HG03571 (cell line): ENCODE results near the gene AGAP1.
"Not testable (repeated sequence)": the region's sequence is repeated elsewhere in the genome, so short reads cannot be mapped to it uniquely, and the experiment has no call there.

Experiments
- ATAC-seq: cut with Tn5 transposase; IDR thresholded peaks from one replicate; pipeline ENCODE4 v1.9.1; 2021; ENCODE audit not compliant: unreplicated experiment

Gene AGAP1

DNA sequence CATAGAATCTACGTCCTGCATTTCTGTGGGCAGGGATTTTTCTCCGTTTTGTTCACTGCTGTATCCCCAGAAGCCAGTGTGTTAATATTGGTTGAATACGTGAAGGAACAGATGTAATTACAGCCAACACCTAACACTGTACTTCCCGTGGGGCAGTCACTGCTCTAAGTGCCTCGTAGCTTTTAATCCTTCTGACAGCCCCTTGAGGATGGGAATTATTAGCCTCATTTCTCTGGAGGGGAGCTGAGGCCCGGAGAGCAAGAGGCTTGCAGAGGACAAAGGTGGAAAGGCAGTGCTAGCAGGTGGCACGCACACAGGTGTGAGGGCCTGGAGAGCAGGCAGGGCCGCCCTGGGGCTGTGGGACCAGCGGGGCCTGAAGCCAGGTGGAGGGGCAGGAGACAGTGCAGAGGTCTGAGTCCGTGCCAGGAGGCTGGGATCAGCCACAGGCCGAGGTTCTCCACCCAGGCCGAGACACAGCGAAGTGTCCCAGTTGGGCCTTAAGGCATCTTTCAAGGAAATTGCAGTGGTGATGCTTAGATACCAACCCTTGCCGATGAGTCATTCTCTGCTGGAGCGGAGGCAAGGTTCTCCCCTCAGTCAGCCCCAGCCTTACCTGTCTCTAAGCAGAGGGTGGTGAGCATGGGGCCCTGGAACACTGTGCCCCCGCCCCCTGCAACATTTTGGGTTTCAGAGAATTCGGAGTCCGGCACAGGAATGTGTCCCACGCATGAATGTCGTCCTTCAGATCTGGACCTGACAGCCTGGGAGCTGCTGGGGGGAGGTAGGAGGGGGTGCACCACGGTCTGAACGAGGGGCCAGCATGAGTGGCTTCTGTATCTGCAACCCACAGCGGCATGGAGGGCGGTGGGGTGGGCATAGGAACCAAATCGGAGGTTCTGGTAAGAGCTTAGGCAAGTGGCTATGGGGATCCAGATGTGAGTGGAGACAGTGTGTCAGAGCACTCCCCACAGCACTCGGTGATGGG, 551.7 kb downstream of the AGAP1 start:
- ATAC-seq, result no peak

DNA sequence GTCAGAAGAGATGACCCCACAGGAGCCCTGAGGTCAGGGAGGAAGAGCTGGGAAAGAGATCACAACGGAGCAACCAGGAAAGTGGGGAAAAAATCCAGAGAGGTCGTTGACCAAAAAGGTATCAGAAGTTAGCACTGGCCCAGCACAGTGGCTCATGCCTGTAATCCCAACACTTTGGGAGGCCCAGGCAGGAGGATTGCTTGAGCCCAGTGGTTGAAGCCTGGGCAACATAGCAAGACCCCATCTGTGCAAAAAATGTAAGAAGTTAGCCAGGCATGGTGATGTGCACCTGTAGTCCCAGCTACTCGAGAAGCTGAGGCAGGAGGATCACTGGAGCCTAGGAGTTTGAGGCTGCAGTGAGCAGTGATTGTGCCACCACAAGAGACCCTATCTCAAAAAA, 552.9 kb downstream of the AGAP1 start:
- no peak for ATAC-seq

DNA sequence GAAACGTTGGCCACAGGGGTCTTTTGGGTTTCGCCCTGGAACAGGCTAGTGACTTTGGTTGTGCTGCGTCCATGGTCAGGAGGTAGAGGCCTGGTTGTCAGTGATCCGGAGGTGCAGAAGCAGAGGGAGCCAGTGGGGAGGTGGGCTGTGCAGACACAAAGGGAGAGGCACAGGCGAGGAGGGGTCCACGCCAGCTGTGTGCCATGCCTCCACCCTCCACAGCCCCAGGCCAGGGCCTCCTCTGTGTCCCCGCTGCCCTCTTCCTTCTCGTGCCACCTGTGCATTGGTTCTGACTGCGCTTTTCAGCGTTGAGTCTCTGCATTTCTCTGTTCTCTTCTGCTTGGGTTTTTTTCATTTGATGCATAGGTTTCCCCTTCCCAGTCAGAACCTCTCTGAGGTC, 553.3 kb downstream of the AGAP1 start:
- no peak for ATAC-seq

DNA sequence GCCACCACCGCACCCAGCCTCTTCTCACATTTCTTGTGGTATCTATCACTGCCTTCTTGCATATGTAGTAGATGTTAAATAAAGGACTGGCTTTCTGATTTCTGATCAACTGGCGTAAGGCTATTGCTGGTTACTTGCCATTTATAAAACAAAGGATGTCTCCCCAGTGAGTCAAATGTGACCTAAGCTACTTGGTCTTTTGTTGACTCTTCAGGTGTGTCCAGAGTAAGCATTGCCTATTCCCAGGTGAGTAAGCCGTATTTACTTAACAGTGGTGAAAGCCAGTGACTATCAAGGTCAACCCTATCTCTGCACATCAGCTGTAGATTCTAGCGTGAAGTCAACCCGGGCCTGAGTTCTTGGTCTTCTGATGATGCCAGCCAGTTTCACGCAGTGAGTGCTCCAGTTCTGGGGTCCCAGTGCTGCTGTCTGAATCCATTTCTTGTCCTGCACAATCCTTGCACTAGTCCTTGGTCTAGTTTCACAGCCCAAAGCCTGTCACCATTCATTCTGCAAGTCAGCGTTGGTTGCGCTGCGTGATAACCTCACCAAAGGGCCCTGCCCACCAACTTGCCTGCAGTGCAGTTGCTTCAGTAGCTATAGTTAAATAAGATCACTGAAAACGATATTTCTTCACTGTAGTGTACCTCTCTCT, 554.2 kb downstream of the AGAP1 start:
- no peak for ATAC-seq

DNA sequence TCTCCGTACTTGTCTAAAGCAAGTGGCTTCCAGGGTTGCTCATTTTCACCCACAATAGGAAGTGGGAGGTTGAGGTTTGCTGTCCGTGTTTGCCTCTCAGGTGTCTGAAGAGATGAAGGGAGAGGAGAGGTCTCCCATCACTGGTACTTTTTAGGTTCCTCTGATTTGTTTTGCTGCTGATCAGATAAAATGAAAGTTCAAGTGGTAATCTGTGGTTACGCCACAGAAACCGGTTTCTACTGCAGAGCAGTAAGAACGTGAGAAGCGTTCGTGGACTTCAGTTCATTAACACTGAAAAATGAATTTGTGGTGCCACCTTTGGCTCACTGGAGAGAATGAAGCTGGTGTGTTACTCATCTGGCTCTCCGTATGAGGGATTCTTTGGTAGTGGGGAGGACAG, 556.1 kb downstream of the AGAP1 start:
- ATAC-seq, result no peak

DNA sequence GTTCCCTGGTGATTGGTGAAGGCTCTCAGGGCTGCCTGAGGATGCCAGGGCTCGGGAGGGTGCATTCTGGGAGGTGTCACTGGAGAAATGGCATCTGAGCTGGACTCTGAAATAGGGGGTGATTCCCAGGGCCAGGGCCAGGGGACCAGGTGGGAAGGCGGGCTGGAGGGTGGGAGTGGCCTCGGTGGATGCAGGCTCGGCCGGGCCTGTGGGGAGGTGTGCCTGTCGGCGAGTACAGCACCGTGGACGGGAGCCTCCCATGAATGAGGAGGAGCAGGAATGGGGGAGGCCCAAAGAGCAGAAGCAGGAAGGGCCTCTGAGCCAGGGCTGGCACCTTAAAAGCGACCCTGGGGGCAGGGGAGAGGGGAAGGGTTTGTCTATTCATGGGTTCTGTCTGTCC, 557.5 kb downstream of the AGAP1 start:
- ATAC-seq, result no peak

DNA sequence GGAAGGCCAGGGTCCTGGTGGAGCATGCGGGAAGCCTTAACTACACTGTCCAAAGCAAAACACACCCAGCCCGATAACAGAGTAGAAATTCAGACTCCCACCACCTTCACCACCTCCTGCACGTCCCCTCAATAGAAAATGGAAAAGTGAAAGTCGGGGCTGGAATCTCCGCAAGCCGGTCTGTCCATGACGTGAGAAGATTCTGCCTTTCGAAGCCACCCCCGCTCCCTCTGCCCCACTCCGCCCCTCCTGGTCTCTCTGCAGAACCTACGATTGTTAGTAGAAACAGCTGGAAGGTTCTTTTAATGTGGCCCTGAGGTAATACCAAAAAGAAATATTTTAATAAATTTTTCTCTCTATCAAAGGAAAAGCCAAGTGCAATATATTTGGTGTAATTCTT, 558.0 kb downstream of the AGAP1 start:
- no peak for ATAC-seq

DNA sequence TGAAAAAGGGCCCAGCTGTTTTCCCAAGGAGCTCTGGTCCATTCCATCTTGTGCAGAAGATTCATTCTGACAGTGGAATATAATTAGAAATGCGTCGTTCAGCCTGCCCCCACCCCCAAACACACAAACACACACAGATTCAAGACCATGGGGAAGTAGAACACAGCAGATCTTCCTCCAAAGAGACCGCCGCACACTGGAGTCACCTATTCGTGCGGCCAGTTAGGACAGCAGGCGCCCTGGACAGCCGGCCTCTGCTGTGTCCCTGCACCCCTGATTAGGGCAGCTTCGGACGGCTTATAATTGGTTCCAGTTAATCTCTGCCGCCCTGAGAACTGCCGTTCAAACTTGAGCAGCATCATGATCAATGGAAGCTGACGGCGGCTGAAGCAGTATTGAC, 558.4 kb downstream of the AGAP1 start:
- ATAC-seq, result no peak

DNA sequence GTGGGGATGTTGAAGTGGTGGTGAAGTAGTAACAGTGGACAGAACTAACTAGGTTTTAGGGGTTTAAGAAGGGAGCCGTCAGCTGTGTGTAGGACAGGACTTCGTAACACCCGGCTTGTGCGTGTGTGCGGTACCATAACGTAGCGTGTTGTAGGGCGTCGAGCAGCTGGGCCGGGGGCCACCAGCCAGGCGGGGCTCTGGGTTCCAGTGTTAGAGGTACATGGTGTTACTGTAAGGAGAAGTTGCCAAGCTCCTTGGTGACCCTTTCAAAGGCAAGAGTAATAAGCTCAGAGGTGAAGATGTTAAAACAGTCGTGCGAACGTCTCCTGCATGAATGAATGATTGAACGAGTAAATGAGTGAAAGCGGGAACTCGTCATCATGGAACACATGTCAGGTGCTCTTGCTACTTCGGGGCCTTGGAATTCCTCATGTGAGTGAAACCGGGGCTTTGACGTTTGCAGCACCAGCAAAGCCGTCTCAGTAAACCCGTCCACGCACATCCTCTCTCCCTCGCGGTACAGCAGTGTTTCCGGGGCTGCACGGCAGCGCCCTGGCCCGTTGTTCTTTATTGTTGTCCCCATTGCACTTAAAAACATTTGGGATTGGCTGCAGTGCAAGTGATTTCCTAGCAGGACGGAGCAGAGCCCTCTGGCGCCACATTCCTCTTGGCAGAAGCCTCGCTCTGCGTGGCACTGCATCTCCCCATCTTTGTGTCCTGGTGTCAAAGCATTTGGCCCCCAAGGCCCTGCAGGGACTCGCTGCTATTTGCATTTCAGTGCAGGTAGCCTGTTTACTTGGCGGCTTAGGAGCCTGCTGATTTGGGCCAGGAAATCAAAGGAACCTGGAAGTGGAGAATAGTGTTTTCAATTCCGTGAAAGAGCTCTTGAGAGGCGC, 559.3 kb downstream of the AGAP1 start:
- ATAC-seq, result no peak

DNA sequence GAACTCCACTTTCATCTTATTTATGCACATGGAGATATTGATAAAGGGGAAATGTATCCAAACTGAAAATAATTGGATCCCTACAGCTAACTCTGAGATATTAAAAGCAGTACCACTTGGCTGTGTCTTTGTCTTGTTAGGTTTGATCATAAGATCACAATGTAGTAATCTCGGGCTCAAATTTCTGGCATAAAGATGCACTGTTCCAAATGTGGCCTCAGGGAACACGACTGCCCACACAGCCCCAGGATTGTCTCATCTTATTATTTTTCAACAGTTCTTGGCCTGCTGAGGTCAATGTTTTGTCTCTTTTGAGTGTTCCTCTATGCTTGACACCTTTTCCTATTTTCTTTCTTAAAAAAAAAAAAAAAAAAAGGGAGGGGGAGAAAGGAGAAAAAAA, 560.3 kb downstream of the AGAP1 start:
- ATAC-seq, result no peak

DNA sequence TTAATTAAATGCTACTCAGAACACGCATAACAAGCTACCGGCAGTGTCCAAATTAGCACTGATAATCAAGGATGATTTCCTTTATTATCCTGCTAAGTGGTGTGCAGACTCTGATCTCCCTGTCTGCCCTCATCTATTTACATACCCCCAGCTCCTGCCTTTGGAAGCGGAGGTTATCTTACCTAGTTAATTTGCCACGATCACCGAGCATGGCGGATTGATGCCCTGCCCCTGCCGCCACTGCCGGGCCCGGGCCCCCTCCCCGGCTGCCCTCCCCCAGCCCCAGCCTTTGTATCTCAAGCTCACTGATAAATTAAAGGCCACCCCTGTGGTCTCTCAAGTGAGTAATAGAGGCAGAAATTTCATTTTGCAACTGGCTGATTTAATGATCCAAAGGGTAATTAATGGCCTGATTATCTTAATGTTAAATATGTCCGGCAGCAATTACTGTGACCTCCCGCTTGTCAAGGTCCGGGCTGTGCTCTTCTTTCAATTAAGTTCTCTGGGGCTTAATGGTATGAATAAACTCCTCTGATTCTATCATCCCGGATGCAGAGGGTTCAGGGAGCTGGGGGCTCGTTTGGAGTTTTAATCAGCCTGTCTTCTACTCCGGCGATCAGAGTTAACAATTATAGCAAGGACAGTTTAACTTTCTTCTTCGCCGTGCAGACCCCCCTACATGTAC, 560.9 kb downstream of the AGAP1 start:
- no peak for ATAC-seq

DNA sequence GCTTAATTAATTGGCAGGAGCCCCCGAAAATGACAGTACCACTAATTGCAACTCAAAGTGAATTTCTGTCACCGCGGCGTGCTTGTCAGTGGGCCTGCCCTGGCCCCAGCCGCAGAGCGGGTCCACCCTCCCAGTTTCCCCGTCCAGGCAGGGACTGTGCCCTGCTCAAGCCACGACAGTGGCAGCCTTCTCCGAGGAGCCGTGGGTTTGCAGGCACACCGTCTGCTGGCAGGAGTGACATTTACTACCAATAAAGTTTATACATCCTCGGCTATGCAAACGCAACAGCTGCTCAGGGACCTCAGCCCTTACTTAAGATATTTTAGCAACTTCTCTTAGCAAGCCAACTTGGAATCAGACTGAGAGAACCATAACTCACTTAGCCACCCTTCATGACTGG, 561.6 kb downstream of the AGAP1 start:
- ATAC-seq, result no peak

DNA sequence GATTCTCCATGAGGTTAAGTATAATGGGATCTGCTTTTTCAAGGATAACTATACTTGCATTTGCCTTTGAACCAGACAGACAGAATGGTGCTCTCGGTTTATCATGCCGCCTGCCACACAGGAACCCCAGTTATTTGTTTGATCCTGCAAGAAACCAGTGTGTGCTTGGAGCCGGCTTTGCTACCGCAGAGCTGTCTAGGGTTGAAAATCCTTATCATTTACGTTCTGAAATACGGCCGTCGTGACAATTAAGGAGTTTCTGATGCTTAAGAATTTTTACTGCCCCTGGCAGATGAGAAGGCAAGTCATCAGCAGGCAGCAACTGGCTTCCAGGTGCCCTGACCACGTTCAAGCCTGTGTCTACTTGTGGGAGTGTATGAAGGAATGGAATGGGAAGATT, 562.3 kb downstream of the AGAP1 start:
- no peak for ATAC-seq

DNA sequence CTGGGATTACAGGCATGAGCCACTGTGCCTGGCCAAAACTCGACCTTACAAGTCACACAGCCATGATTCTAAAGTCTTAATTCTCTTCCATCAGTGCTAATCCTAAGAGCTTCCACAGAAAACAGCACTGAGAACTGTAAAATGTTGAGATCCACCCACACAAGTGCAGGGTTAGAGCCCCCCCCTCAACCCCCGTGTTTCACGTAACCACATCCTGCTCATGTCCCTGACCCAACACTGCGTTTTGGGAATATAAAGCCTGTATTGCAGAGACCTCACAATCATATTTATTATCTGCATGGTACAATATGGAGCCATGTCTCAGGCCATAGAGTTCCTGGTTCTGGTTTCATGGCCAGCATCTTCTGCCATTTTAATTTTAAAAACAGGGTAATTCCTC, 563.5 kb downstream of the AGAP1 start:
- no peak for ATAC-seq

DNA sequence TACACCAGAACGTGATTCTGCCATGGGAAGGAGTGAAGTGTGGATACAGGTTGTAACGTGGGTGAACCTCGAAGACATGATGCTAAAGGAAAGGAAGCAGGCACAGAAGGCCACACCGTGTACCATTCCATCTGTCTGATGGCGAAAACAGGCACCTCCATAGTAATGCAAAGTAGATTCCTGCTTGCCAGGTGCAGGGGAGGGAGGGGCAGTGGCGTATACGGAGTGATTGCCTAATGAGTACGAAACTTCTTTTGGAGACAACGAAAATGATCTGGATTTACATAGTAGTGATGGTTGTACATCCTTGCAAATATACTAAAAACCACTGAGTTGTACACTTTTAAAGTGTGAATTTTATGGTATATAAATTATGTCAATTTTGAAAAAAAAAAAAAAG, 567.7 kb downstream of the AGAP1 start:
- ATAC-seq, result no peak

DNA sequence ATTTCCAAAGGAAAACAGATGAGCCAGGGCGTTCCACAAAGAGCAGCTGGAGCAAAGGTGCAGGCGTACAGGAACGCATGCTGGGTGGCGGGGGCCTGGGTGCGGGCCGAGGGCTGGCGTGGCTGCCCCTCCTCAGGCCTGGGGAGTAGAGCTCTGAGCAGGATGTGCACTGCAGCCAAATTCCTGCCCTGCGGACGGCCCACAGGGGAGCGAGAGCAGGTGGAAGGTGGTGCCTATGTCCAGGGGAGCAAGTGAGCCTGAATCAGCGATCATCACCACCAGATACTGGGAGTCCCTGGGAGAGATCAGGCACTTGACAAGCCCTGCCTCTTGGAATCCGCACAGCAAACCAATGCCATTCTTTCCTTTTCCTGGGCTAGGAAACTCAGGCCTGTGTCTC, 568.1 kb downstream of the AGAP1 start:
- ATAC-seq, result no peak

DNA sequence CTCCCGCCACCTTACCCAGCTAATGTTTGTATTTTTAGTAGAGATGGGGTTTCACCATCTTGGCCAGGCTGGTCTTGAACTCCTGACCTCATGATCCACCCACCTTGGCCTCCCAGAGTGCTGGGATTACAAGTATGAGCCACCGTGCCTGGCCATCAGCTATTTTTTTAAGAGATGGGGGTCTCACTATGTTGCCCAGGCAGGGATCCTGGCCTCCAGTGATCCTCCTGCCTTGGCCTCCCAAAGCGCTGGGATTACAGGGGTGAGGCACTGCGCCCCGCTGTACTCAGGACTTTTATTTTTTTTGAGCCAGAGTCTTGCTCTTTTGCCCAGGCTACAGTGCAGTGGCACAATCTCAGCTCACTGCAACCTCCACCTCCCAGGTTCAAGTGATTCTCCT, 569.0 kb downstream of the AGAP1 start:
- ATAC-seq, result not testable (repeated sequence)

DNA sequence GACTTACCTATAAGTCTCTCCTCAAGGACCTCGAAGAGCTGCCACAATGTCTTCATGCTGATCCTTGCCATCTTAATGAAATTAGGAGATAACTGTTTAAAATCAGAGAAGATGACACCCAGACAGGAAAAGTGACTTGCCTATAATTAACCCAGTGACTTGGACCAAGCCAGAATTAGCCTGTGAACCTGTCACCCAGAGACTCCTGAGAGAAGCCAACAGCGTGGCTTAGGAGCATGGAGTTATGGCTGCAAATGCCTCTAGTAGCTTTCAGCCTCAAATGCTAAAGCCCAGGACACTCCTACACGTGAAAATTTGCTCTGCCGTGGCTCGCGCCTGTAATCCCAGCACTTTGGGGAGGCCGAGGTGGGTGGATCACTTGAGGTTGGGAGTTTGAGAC, 570.2 kb downstream of the AGAP1 start:
- ATAC-seq, result no peak

DNA sequence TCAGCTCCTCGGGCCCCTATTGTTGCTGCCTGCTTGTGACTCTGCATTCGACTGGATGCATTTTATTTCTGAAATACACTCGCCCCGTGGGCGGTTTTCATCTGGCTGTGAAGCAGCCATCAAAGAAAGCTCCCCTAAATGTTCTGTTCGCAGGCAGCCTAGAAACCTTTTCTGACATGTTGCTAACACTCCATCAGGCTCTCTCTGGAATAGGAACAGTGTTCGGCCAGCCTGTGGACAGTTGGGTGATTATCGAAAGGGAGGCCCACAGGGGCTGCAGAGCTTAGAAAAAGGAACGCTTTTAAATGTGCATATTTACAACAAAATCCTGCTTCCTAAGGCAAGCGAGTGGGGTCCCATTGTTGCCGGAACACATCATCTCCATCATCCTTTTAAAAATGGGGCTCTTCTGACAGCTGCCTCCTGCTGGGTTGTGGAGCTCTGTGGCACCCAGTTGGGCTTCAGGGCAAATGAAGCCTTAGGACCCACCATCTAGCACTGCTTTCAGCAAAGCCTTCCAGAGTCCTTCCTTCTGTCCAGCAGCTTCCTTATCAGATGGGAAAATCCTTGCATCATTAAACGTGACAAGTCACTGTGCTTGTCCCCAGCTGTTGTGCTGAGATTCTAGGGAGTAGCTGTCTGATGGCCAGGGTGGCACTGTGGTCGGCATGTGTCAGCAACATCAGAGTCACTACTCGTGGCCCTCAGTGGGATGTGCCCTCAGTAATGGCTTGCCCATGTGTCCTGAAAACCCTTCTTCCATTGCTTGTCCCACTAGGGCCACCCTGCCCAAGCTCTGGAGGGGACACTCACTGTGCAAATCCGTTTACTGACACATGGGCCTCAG, 571.7 kb downstream of the AGAP1 start:
- no peak for ATAC-seq

DNA sequence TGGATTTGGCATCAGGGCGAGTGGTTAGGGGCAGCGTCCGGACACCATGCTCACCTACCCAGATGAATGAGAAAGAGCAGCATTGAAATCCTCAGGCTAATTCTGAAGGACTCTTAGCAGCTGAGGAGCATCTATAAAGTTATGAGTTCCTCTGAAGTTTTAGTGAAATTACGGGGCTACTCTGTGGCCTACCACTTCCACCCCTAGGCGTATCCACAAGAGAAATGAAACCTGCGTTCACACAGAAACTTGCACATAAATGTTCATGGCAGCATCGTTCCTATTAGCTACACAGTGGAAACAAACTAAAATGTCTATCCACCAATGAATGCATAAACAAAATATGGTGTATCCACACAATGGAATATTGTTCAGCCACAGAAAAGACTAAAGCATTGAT, 576.4 kb downstream of the AGAP1 start:
- ATAC-seq, result no peak
